22Rv1 (cell line): ENCODE measurements around the gene IFITM1.
"Not testable (repeated sequence)": the region's sequence is repeated elsewhere in the genome, so short reads cannot be mapped to it uniquely, and the experiment has no call there.

Experiments
- H3K27ac ChIP-seq: fragments of 450-650 bp; 2 replicates; pipeline ENCODE4 v1.5.1; 2017
- ZFX ChIP-seq: fragments of 450-650 bp; IDR thresholded peaks from 2 replicates; pipeline ENCODE4 v1.6.1; 2017; ENCODE audit warnings: antibody characterized with exemption, borderline replicate concordance
- TF ChIP-seq, protein P1 (sequence below): fragments of 450-650 bp; IDR thresholded peaks from 2 replicates; pipeline ENCODE4 v1.5.1; 2017; ENCODE audit warnings: mild to moderate bottlenecking

IFITM1 gene

GRCh38 chr11:346529-346928, 32.7 kb downstream of the IFITM1 start:
- TF ChIP-seq, protein P1, sequence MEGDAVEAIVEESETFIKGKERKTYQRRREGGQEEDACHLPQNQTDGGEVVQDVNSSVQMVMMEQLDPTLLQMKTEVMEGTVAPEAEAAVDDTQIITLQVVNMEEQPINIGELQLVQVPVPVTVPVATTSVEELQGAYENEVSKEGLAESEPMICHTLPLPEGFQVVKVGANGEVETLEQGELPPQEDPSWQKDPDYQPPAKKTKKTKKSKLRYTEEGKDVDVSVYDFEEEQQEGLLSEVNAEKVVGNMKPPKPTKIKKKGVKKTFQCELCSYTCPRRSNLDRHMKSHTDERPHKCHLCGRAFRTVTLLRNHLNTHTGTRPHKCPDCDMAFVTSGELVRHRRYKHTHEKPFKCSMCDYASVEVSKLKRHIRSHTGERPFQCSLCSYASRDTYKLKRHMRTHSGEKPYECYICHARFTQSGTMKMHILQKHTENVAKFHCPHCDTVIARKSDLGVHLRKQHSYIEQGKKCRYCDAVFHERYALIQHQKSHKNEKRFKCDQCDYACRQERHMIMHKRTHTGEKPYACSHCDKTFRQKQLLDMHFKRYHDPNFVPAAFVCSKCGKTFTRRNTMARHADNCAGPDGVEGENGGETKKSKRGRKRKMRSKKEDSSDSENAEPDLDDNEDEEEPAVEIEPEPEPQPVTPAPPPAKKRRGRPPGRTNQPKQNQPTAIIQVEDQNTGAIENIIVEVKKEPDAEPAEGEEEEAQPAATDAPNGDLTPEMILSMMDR = no peak
- no peak for TF ChIP-seq ZFX
- no peak overlapping the region for H3K27ac ChIP-seq

DNA sequence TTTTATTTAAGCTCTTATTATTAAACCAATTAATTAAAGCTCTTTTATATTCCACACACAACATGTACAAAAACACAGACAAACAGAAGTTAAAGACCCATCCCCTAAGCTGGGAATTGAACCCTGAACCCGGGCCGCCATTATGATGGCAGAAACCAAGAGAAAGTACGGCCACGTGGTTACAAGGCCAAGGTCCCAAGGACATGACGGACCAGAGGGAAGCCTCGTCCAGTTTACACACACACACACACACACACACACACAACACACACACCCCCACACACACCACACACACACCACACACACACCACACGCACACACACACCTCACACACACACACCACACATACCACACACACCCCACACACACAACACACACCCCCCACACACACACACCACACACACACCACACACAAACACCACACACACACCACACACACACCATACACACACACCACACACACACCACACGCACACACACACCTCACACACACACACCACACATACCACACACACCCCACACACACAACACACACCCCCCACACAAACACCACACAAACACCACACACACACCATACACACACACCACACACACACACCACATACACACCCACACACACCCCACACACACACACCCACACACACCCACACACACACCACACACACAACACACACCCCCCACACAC, 35.6 kb downstream of the IFITM1 start:
- H3K27ac ChIP-seq = not testable (repeated sequence)

- H3K27ac ChIP-seq = not testable (repeated sequence)
Observed at GRCh38 chr11:350033-350722, 36.3 kb downstream of the IFITM1 start.

- no peak for TF ChIP-seq ZFX
- TF ChIP-seq, protein P1 = no peak
- H3K27ac ChIP-seq = no peak overlapping the region
Observed at GRCh38 chr11:350723-351255, 36.9 kb downstream of the IFITM1 start.

- H3K27ac ChIP-seq = no peak overlapping the region
- TF ChIP-seq, protein P1 = no peak
- no peak for TF ChIP-seq ZFX
Observed at GRCh38 chr11:351411-351810, 37.6 kb downstream of the IFITM1 start.

GRCh38 chr11:352456-353031, 38.7 kb downstream of the IFITM1 start:
- H3K27ac ChIP-seq = no peak overlapping the region
- TF ChIP-seq ZFX = no peak
- TF ChIP-seq, protein P1 = no peak

GRCh38 chr11:353179-353873, 39.5 kb downstream of the IFITM1 start:
- TF ChIP-seq ZFX = no peak
- TF ChIP-seq, protein P1 = no peak
- no peak overlapping the region for H3K27ac ChIP-seq
